Measurements from ENCODE around the gene VIPR1.
A peak's percentile ranks its signal among the peaks of the same experiment; 100 is the strongest.
"Not testable (repeated sequence)": the region's sequence is repeated elsewhere in the genome, so short reads cannot be mapped to it uniquely, and the experiment has no call there.

Gene VIPR1

DNA sequence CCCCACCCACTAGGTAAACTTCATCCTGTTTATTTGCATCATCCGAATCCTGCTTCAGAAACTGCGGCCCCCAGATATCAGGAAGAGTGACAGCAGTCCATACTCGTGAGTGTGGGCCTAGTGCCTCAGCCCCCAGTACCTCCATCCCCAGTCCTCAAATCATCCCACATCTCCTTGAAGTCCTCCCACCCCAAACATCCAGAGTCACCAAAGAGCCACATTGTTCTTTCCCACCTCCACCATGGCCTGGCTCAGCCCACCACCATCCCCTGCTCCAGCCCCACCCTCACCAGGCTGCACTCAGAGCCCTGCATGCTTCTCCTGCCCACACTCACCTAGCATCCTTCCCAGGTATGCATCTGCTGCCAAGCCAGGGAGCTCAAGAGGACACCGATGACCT is 29.8 kb downstream of the VIPR1 start:
- DNase-seq (ENCODE audit: low spot score) (no peak), FAIRE-seq (no peak)

- no peak for DNase-seq (ENCODE audit: low spot score)
- no peak for FAIRE-seq
Observed at GRCh38 chr3:42533161-42533897, 30.9 kb downstream of the VIPR1 start.

GRCh38 chr3:42535981-42536784 is 33.7 kb downstream of the VIPR1 start:
- FAIRE-seq: no peak
- no peak for DNase-seq (ENCODE audit: low spot score)

- DNase-seq (ENCODE audit: low spot score) (no peak), FAIRE-seq (no peak)
Observed at GRCh38 chr3:42537350-42537749, 34.9 kb downstream of the VIPR1 start.

DNA sequence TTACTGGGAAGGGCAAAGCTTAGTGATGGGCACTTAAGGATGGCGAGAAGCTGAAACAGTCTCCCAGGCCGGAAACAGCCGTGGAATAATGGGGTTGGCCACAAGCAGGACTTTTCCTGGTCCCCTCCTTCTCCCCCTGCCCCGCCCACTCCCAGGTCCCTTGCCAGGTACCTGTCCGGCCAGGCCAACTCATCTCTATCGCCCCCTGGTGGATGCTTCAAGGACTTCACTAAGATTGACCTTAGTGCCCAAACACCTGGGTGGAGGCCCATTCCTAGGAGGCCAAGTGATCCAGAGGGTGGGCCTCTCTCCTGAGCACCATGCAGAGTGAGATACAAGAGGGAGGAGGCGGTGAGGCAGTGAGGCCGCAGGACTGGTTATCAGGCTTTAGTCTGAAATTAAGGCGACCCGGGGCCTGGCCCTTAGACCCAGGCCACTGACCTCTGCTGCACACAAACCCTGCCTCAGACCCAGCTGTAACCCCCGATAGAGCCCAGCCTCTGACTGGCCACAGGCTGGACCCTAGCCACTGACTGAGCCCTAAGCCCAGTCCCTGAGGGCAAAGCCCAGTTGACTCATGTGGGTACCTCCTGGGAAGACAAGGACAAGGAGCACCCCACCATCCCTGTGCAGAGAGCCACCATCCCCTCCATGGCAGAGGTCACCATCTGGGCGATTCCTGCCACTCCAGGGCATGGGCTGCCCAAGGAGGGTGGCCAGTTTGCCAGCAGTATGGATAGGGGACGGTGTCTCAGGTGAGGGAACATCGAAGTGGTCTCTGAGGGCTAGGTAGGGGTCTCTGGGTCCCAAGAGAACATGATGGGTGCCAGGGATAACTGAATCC is 37.6 kb downstream of the VIPR1 start:
- DNase-seq (ENCODE audit: low spot score): no peak
- FAIRE-seq: no peak

- FAIRE-seq (no peak), DNase-seq (ENCODE audit: low spot score) (no peak)
Observed at GRCh38 chr3:42541079-42541478, 38.6 kb downstream of the VIPR1 start.

GRCh38 chr3:42544492-42545283 is 42.2 kb downstream of the VIPR1 start:
- DNase-seq (ENCODE audit: low spot score) (no peak), FAIRE-seq (no peak)

- FAIRE-seq (no peak), DNase-seq (ENCODE audit: low spot score) (no peak)
Observed at GRCh38 chr3:42545284-42545900, 42.9 kb downstream of the VIPR1 start.

GRCh38 chr3:42546691-42547213 is 44.3 kb downstream of the VIPR1 start:
- DNase-seq (ENCODE audit: low spot score) (no peak), FAIRE-seq (no peak)

DNA sequence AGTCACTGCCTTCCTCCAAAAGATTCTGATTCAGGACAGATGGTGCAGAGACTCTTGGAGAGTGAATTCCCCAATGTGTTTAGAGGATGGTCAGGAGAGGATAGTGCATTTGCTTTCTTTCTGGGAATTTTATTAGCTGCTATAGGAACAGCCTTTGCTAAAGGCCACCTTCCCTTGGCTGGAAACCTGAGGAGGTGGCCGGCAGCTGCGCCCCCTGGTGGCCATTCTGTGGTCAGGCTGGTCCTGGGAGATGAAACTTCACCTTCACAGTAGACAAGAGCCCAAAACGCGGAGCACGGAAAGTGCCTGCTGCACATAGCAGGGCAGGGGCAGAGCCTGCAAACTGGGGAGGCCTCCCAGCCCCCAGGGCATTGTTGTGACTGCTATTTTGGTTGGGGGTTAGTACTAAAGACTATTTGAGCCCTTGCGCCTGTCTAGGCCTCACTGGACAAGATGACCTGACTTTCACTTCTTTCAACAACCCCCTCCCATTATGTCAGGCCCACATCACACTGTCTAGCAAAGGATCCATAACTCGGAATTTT is 45.0 kb downstream of the VIPR1 start:
- DNase-seq (ENCODE audit: low spot score): peak; percentile 8
- FAIRE-seq: no peak

GRCh38 chr3:42549131-42549530 is 46.7 kb downstream of the VIPR1 start:
- no peak for DNase-seq (ENCODE audit: low spot score)
- no peak for FAIRE-seq

DNA sequence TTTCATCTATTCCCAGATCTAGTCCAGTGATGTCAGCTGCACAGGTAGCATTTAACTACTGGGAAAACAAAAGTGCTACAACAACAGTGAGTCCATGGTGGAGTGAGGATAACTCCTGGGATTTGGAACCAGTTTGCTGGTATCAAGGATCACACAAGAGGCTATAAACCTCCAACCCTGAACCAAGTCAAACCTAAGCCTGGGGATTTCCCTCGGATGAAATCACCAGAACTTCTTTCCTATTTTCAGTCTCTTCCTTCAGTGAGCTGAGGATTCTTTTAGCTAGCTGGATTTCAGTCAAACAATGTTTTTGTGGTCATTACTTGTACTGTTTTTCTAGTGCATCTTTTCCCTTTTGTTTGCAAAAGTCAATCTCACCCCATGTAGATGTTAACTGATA is 47.8 kb downstream of the VIPR1 start:
- DNase-seq (ENCODE audit: low spot score): no peak
- no peak for FAIRE-seq

DNA sequence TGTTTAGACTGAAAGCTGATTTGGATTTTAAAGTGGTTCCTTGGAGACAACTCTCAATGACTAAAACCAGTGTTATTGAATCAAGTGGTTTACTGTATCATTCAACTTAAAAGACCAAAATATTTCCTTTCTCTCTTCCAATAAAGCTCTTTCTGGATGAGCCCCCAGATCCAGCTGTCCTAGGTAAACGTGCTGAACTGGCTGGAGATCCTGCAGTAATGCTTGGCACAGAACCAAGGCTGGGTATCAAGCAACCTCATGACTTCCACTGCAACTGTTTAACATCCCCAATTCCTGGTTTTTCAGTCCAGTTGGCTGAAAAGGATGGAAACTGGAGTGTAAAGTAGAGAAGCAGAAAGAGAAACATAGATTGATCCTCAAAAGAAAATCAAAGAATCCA is 50.4 kb downstream of the VIPR1 start:
- DNase-seq (ENCODE audit: low spot score) (no peak), FAIRE-seq (no peak)

DNA sequence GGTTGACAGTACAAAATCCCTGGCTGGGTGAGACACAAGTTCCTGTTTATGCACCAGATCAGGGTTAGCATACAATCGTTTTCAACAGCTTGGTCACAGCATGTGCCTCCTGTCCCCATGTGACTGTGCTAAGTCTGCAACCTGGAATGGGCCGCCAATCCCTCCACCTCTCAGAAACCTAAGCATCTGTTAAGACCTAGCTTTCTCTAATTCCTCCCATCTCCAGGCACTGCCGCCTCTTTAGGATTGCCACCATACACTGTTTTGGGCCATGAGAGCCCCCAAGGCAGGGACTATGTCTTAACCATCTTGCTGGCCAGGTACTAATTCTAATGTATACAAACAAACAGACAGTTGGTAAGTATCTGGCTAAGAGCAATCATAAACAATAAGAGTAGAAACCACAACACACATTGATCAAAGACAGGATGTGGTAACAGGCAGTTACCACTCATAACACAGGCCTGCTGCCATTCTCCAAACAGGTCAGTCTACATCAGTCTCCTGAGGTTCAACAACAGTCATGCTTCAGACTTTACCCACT is 53.7 kb downstream of the VIPR1 start:
- FAIRE-seq (no peak), DNase-seq (ENCODE audit: low spot score) (no peak)

GRCh38 chr3:42556817-42557216 is 54.4 kb downstream of the VIPR1 start:
- not testable (repeated sequence) for FAIRE-seq; DNase-seq (ENCODE audit: low spot score)

GRCh38 chr3:42557854-42558253 is 55.4 kb downstream of the VIPR1 start:
- DNase-seq (ENCODE audit: low spot score) (no peak), FAIRE-seq (no peak)

DNA sequence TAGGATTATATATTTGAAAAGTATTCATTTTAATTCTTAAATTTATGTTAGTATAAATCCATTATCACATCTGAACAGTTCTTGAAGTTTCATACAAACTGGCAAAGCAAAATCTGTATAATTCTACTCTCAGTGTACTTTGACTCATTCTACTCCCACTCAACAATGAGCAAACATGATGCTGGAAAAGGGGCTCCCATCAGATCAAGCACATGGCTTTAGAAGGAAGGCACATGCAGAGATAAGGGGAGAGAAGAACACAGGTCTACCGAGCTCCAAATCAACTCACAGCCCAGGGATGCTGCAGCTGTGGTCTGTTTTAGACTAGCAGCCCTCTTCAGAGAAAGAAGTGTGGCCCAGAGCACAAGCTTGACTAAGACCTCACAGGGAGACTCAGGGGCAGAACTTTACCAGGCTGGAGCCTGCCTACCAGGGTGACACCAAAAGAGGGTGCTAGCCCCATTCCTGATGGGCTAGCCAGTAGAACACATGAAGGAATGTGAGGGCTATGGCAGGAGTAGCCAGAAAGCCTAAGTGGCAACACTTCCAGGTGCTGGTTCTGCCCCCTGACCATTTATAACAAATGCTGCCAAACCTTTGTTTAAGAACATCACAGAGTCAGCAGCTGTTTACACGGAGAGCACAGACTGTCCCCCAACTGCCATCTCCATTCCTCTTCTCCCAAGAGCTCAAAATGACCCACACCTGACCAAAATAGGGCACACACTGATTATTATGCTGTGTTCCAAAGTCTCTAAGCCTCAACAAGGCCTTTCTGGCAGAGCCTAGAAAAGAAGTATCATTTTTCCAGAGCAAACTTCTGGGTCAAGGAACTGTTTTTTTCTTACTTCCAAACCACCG is 59.8 kb downstream of the VIPR1 start:
- no peak for DNase-seq (ENCODE audit: low spot score)
- no peak for FAIRE-seq

DNA sequence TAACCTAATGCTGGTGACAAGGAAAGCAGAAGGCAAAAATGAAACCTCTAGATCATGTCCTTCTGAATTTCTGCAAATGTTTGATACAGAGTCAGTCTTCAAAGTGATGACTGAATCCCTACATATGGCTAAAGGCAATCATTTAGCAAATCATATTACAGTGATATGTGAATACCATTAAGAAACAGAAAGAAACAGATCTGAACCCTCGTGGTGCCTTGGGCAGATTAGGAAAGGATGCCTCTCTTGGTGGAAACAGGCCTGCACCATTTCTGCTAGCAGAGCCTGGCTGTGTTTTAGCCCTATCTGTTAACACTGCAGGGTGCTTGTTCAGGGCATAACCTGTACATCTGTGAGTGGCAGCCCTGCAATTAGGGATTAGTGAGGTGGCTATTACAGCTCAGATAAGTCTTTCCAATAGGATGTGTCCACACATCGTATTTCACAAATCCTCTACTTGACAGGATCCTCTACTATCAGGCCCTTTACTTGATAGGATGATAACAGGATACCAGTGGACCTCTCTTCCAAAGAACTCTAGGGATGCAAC is 67.2 kb downstream of the VIPR1 start:
- FAIRE-seq: no peak
- no peak for DNase-seq (ENCODE audit: low spot score)

DNA sequence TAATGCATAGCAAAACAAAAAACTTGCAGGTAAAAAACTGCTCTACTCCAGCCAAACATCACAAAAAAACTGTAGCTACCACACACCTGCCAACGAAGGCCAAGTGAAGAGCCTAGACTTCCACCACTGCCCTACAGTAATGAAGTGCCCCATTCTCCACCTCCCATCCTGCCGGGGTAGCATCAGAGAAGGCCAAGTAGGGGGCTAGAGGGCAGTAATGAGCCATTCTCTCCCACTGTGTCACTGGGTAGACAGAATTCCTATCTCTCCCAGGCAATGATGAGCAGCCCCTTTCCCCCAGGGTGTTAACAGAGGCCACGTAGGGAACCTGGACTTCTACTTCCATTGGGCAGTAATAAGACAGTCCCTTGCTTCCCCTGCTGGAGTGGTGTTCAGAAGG is 69.8 kb downstream of the VIPR1 start:
- DNase-seq (ENCODE audit: low spot score) (peak; percentile 20), FAIRE-seq (no peak)
